NCI-H446 (cell line): Measurements from ENCODE around the gene PSAP.

Source experiments
- DNase-seq, 2 experiments: peaks; one replicate each; lab custom pipeline; 2025; lab: John Stamatoyannopoulos, UW

PSAP gene

DNA sequence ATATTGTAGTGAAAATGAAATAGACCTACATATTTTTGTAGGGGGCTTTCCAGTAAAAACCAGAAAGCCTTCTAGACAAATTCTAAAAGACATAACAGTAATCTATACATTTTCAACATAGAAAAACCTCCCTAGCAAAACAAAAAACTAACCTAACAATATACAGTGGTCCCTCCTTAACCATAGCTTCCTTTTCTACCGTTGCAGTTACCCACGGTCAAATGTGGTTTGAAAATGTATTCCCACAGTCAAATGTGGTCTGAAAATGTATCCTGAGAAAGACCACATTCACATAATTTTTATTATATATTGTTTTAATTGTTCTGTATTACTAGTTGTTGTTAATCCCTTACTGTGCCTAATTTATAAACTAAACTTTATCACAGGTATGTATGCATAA is 6.4 kb downstream of the PSAP start:
- DNase-seq: no peak

GRCh38 chr10:71844084-71844483 is 7.0 kb downstream of the PSAP start:
- DNase-seq: no peak

- no peak for DNase-seq
These were observed 8.0 kb downstream of the PSAP start for GRCh38 chr10:71842856-71843686.

DNA sequence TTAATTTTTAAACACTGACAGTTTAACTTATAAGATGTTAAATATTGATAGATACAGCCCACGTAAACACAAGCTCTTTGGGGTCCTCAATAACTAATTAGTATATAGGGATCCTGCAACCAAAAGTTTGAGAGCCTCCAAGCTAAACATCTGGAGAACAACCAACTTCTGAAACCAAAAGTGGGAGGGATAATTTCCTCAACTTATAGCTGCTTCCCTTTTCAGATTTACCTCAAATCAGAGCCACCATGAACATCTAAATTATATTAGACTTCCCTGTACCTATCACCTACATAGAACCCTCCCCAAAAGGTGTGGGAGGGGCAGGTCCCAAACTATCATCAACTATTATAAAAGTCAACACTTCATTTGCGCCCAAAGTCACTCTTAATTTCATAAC is 8.6 kb downstream of the PSAP start:
- no peak for DNase-seq

DNA sequence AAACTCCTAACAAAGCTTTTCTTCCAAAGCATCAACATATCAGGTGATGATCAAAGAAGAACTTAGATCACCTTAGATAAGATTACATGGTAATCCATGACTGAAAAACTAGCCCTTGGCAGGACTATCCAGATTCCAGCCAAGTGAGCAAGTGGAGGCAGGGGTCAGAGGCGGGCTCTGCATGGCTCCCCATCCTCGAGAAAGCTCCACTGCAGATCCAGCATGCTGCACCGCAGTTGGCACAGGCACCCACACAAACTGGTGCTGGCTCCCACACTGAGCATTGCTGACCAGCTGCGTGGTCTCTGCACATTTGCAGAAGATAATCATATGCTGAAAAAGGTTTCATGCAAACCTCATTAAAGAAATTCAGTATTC is 10.1 kb downstream of the PSAP start:
- DNase-seq: no peak

DNA sequence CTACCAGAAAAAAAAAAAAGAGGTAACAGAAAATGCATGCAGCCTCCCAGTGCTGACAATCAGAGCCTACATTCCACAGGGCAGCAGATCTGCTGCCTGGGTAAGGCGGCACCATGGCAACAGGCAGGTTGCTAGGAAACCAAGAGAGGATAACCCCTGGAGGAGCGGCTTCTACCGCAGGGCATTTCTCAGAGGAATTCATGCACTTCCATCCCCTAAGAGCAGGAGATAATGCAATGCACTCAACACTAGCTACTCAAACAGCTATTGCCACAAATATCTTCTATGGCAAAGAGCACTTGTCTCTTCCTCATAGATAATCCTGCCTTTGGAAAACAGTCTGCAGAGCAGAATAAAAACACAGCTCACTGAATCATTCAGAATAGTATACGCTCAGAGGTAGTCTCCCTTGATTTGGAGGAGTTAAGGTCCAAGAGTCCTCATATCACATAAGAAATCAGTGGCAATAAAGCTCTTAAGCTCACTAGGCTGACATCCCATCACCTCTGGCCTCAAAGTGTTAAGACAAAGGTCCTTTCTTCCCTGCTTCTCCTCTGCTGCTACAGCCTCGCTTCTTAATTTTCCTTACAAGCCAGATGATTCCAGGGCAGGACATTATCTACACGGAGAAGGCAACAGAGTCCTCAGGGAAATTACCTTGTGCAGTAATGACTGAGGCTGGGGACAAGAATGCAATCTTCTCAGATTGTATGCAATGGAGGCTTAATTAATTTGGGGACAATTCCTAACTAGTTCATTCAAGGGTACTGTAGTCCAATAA is 10.7 kb downstream of the PSAP start:
- peak; percentile 43 to 73 for DNase-seq

DNA sequence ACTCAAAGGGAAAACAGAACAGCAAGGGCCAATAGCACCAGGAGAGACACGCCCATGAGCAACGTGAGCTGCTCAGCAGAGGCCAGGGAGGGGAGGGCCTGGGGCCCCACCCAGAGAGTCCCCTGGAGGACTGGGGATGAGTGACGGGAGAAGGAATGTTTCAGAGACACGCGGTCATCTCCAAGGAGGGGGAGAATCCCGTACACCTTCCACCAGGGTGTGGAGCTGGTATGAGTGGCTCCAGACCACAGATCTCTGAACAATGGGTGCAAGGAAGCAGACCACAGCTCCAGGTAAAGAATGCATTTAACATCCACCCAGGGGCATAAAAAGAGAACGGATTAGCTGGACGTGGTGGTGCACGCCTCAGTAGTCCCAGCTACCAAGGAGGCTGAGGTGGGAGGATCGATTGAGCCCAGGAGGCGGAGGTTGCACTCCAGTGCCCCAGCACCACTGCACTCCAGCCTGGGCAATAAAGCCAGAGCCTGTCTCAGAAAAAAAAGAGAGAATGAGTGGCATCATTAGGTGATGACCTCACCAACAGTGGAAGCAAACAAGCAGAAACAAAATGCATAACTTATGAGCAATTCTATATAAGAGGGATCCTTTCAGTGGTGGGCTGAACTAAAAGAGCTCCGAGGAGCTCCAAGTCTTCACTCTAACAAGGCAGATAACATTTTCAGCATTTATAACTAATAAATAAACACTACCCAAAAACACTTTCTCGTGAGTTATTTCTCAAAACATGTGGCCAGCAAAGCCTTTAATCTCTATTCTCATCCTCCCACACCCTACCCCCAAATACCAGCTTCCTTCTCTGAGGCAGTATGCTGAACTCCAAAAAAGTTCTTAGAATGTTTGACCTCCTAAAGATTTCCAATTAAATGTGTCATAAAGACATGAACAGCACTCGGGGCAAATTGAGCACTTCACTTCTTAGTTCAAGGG is 12.5 kb downstream of the PSAP start:
- DNase-seq: no peak

GRCh38 chr10:71837098-71837827 is 13.8 kb downstream of the PSAP start:
- no peak for DNase-seq

DNA sequence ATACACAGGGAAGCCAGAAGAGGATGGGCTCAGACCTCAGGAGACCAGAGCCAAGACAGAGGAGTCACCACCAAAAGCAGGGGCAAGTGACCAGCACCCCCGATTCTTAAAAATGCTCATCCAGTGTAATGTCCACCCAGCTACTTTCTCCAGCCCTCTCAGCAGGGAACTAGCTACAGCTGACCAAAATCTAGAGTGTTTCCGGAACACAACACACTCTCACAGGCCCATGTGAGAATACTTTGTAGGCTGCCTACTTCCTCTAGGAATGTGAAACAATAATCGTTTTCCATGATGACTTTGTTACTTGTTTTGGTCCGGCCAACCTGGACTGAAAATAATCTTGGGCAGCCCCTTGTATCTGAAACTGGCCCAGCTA is 14.5 kb downstream of the PSAP start:
- DNase-seq: no peak

GRCh38 chr10:71835671-71836595 is 15.1 kb downstream of the PSAP start:
- DNase-seq: peak; percentile 92 to 95

- no peak for DNase-seq
These were observed 16.7 kb downstream of the PSAP start for GRCh38 chr10:71834343-71834674.

- no peak for DNase-seq
These were observed 17.4 kb downstream of the PSAP start for GRCh38 chr10:71833451-71834342.

- no peak for DNase-seq
These were observed 18.1 kb downstream of the PSAP start for GRCh38 chr10:71832967-71833366.

DNA sequence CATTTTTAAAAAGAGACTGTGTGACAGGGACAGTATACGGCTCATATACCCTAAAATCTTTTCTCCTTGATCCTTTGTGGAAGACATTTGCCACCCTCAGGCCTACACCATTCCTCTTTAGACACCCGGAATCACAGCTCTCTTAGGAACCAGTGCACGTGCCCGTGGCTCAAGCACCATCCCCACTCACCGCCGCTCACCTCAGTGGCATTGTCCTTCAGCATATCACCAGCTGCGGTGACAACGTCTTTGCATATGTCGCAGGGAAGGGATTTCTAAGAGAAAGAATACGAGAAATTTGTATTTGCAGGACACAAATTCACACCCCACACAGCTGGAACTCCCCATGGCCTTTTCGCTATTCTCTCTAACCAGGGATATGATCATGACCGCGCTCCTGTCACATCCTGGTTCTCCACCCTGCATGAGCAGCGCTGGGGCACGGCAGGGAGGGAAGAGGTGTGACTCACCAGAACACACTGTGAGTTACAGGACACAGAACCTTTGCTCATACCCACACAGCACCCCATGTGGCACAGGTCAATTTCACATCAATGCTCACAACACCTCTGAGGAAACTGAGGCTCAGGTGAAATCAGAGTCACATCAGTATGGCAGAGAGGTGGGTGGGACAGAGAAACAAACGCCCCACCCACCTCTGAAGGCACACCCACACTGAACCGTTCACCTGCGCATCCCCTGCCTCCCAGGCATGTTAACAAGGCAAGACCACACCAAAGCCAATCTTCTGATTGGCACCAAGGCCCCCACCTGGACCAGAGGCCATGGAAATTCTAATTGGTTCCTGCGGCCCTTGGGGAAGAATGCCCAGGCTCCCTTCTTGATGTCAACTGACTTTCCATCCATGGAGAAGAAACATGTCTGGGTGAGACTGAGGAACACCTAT is 19.2 kb downstream of the PSAP start:
- no peak for DNase-seq

GRCh38 chr10:71830726-71831125 is 20.3 kb downstream of the PSAP start:
- no peak for DNase-seq

- DNase-seq: no peak
These were observed 21.2 kb downstream of the PSAP start for GRCh38 chr10:71829896-71830295.

DNA sequence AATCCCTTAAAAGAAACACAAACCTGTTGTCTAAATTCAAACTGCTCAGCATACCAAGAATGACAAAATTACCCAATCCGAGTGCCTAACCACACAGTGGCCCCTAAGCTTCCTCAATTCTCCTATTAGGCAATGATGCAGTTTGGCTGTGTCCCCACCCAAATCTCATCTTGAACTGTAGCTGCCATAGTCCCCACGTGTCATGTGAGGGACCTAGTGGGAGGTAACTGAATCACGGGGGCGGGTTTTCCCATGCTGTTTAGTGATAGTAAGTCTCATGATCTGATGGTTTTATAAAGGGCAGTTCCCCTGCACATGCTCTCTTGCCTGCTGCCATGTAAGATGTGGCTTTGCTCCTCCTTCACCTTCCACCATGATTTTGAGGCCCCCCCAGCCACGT is 21.9 kb downstream of the PSAP start:
- no peak for DNase-seq

- DNase-seq: no peak
These were observed 22.3 kb downstream of the PSAP start for GRCh38 chr10:71828702-71829101.

GRCh38 chr10:71827852-71828251 is 23.2 kb downstream of the PSAP start:
- no peak for DNase-seq
